Measurements from ENCODE around the gene RASSF7. TPM values are rescaled to one million over a fixed set of nuclear protein-coding genes. Genes with fewer than 3 reads are reported as not detected.

RASSF7 gene
- total RNA-seq, 1 donor from 2014 or later, result 45.5 TPM

DNA sequence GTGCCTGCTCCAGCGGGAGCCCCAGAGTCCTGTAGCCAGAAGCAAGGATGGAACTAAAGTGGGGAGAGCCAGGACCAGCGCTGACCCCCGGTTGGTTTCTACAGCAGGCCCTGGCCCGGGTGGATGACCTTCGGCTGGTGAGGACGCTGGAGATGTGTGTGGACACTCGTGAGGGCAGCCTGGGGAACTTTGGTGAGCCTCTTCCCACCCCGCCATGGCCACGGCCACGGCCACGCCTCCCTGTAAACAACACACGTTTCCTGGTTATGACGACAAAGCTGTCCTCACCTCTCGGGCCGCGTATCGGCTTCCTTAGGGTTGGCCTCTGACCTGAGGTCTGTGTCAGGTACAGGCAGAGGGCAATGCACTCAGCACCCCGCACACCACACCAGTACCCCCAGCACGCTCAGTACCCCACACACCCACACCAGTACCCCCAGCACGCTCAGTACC is 19.3 kb upstream of the RASSF7 start:
- TF ChIP-seq, protein P1, sequence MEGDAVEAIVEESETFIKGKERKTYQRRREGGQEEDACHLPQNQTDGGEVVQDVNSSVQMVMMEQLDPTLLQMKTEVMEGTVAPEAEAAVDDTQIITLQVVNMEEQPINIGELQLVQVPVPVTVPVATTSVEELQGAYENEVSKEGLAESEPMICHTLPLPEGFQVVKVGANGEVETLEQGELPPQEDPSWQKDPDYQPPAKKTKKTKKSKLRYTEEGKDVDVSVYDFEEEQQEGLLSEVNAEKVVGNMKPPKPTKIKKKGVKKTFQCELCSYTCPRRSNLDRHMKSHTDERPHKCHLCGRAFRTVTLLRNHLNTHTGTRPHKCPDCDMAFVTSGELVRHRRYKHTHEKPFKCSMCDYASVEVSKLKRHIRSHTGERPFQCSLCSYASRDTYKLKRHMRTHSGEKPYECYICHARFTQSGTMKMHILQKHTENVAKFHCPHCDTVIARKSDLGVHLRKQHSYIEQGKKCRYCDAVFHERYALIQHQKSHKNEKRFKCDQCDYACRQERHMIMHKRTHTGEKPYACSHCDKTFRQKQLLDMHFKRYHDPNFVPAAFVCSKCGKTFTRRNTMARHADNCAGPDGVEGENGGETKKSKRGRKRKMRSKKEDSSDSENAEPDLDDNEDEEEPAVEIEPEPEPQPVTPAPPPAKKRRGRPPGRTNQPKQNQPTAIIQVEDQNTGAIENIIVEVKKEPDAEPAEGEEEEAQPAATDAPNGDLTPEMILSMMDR (IDR thresholded peaks at IDR 0.05; ENCODE audit: insufficient read depth, low read length, severe bottlenecking), result no peak
- Histone ChIP-seq H3K4me3 (ENCODE audit: low read depth, low read length) (no peak overlapping the region), H3K27me3 (ENCODE audit: control insufficient read depth, insufficient read depth, low read length) (no peaks in the 10 kb centered on the region), H3K36me3 (ENCODE audit: control insufficient read depth, insufficient read depth, low read length) (no peaks in the 10 kb centered on the region)
- FAIRE-seq, result no peak
- no peak for DNase-seq (ENCODE audit: low read depth)

DNA sequence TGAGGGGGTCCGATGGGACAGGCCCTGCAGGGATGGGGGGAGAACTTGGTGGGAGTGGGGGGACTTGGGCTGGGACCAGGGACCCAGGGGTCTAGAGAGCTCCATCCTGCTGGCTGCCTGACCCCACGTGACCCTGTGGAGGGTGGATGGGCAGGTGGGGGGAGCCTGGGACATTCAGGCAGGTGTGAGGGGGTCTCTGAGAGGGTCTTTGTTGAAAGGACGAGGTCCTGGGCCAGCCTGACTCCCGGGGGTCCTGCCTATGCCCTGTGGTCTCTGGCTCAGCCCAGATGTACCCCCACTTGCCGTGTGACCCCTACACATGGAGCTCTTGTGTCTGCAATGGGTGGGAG is 16.0 kb upstream of the RASSF7 start:
- Histone ChIP-seq H3K36me3 (ENCODE audit: control insufficient read depth, insufficient read depth, low read length) (no peaks in the 10 kb centered on the region), H3K4me3 (ENCODE audit: low read depth, low read length) (no peak overlapping the region), H3K27me3 (ENCODE audit: control insufficient read depth, insufficient read depth, low read length) (no peaks in the 10 kb centered on the region)
- DNase-seq (ENCODE audit: low read depth), result no peak
- TF ChIP-seq, protein P1 (IDR thresholded peaks at IDR 0.05; ENCODE audit: insufficient read depth, low read length, severe bottlenecking), result no peak
- FAIRE-seq, result no peak

DNA sequence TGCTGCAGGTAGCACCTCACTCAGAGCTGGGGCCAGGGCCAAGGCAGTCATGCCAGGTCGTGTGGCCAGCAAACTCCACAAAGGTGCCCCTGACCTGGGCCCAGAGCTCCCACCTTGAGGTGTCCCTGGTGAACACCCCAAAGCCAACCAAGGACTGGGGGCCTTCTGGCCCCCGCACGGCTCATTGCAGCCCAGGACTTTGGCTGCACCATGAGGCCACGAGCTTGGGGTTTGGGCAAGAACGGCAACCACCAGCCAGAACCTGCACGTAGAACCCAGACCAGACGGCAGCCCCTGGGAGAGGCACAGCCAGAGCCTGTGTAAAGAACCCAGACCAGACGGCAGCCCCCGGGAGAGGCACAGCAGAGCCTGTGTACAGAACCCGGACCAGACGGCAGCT is 15.6 kb upstream of the RASSF7 start:
- no peak for DNase-seq (ENCODE audit: low read depth)
- Histone ChIP-seq H3K36me3 (ENCODE audit: control insufficient read depth, insufficient read depth, low read length) (no peaks in the 10 kb centered on the region), H3K4me3 (ENCODE audit: low read depth, low read length) (no peak overlapping the region), H3K27me3 (ENCODE audit: control insufficient read depth, insufficient read depth, low read length) (no peaks in the 10 kb centered on the region)
- TF ChIP-seq, protein P1 (IDR thresholded peaks at IDR 0.05; ENCODE audit: insufficient read depth, low read length, severe bottlenecking), result no peak
- FAIRE-seq, result no peak

DNA sequence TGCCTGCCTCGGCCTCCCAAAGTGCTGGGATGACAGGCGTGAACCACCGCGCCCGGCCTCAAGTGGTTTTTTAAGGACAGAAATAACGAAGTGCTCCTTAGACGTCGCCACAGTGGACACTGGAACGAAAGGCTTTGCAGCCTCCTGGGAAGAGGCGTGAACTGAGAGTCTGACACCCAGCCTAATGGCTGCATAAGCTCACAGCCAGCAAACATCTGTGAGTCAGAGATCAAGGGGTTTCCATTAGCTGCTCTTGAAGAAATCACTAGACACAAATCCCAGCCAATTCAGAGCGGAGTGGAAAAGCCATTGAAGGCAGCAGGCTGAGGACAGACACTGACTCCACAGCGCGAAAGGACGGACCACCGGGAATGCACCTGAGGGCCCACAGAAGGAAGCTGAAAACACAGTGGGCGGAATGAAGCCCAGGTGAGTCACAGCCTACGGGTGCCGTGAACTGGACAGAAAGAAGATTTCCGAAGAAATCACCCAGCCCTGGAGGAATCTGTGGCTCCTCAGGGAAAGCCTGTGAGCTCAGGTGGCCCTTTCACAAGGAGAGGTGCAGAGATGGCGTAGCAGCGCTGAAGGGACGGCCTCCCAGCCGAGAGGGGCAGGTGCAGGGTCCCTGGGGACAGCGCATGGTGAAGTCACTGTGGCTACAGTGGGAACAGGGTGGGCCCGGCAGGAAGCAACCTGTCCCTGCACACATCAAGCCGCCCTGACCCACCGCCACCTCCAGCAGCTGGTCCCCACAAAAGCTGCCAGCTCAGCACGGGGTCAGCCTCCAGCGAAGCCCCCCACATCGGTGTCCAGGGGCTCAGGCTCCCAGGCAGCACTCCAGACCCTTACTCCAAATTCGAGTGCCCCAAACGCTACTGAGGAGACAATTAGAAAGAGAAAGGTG is 11.8 kb upstream of the RASSF7 start:
- Histone ChIP-seq H3K36me3 (ENCODE audit: control insufficient read depth, insufficient read depth, low read length) (no peaks in the 10 kb centered on the region), H3K4me3 (ENCODE audit: low read depth, low read length) (no peak overlapping the region), H3K27me3 (ENCODE audit: control insufficient read depth, insufficient read depth, low read length) (peaks cover 2% of the 10 kb centered on the region)
- DNase-seq (ENCODE audit: low read depth), result no peak
- TF ChIP-seq, protein P1 (IDR thresholded peaks at IDR 0.05; ENCODE audit: insufficient read depth, low read length, severe bottlenecking), result no peak
- FAIRE-seq, result no peak

DNA sequence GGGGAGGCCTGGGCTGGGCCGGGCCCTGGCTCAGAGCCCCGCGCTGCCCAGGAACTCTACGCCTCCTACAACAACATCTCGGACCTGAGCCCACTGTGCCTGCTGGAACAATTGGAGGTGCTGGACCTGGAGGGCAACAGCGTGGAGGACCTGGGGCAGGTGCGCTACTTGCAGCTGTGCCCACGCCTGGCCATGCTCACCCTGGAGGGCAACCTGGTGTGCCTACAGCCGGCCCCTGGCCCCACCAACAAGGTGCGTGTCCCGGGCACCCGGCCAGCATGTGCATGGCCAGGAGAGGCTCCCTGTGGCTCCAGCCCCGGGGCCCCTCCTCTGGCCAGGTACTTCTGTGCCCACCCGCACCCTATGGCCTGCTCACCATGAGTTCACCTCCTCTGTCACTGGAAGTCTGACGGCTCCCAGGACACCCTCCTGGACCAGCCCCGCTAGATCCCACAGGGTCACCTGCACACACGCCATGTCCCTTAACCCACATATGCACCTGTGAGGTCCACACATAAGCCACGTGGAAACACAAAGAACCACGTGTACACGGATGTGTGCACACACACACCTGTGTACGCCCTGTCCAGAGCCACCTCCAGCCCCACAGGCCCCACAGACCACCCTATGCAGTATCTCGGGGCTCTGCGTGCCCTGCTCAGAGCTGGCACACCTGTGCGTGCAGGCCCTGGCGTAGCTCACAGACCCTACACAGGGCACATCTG is 10.6 kb upstream of the RASSF7 start:
- DNase-seq (ENCODE audit: low read depth) (no peak), FAIRE-seq (no peak)
- Histone ChIP-seq H3K27me3 (ENCODE audit: control insufficient read depth, insufficient read depth, low read length) (peaks cover 2% of the 10 kb centered on the region), H3K4me3 (ENCODE audit: low read depth, low read length) (no peak overlapping the region), H3K36me3 (ENCODE audit: control insufficient read depth, insufficient read depth, low read length) (no peaks in the 10 kb centered on the region)
- TF ChIP-seq, protein P1 (IDR thresholded peaks at IDR 0.05; ENCODE audit: insufficient read depth, low read length, severe bottlenecking), result no peak
